Hypothalamus (tissue), 51 donors: ENCODE data around the gene PLVAP.

Source experiments
- DNase-seq, 51 donors: peaks; one replicate each; lab custom pipeline; 2025; lab: John Stamatoyannopoulos, UW

PLVAP gene

DNA sequence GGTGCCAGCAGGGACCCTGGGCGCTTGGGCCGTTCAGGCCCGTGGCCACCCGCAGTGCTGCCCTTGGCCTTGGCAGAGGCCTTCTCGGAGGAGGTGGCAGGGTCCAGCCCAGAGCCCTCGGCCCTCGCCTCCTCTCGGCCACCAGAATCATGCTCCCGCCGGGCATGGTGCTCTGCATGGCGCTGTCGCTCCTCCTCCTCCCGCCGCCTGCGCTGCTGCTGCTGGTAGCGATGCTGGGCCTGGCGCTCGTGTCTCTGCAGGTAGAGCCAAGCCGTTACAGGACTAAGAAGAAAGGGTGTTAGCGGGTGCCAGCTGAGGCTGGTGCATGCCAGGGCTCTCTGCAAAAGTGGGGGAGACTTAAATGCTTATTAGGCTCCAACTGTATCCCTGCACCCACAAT, 52.0 kb downstream of the PLVAP start:
- DNase-seq: peak in 2 of 51 donors; percentile 4 to 27

DNA sequence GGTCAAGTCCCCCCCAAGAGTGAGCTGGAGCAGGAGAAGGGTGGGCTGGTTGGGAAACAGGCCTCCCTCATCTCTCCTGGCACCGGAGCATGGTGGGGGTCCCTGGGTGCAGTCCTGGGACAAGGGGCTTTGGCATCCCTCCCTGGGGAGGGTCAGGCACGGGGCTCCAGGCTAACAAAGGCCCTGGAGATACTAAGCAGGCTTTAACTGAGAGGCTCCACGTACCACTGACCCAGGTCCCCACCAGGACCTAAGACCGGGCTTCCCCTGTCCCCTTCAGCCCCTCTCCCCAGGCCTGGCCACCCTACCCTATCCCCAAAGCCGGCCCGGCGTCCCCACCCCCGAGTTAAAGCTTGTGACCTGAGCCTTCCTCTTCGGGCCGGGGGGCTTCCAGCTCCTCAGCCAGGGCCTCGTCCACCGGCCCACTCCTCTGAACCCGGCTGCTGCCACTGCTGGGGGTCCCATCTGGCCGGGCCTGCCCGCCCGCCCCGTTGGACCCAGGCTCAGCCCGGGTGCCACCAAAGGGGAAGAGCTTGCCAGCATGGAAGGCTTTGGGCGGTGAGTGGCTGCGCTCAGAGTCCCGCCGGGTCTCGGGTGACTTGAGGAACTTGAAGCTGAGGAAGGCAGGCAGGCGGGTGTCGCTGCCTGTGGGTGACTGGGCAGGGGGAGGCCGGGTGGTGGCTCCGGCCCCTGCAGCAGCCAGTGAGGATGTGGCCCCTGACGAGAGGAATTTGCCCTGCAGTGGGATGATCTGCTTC, 52.6 kb downstream of the PLVAP start:
- no peak for DNase-seq

DNA sequence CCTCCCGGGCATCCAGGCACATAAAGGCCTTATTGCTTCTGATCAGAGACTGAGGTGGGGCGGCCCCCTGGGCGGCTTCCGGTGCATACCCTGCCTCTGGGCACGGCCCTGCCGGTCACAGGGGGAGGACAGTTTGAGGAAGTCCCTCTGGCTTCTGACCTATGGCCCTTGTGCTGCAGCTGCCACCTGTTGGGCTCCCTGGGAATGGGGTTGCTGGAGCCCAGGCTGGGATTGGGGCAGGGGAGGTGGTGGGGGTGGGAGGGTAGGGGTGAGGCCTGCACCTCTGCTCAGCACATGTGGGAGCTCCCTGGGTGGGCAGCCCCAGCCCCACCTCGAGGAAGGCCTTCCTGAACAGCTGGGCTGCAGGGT, 53.2 kb downstream of the PLVAP start:
- DNase-seq: no peak

DNA sequence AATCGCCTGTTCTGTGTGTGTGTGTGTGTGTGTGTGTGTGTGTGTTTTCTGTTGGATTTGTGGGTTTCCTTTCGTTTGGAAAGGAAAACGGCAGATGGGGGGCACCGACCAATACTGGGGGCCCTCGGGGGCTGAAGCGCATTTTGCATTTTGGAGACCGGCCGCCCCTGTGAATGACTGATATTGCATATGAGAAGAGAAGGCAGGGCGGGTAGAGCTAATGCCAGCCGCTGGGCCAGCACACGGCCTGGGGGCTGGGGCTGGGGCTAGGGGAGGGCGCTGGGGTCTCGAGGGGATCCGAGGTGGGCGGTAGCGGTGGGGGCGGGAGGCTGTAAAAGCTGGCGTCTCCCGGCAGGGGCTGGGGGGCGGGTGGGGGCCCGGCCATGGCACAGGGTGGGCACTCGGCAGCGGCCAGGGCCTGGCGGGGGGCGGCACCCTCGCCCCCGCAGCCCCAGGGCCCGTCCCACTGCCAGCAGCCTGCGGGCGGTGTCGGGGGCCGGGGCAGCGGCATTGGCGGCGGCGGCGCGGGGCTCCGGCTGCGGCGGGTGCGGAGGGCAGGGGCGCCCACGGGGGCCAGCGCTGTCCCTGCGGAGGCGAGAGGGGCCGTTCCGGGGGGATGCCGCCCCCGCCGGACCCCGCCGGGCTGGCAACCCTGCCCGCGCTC, 53.7 kb downstream of the PLVAP start:
- DNase-seq: no peak

DNA sequence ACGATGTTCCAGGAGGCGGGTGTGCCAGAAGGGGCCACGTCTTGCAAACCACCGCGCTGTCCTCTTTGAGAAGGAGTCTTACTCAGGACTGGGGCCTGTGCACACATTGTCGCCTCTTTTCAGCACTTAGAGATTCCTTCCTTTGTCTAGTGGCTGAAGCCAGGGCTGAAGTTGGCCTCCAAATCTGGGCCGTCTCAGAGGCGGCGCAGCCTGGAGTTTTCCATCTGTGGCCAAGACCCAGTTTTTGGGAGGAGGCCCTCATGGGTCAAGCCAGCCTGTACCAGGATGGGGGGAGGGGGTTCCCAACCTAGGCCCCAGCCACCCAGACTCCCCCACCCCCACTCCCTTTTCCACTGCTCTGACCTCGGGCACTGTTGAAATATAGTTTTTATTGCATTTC, 54.3 kb downstream of the PLVAP start:
- peak in 31 of 51 donors; percentile 8 to 75 (median 39) for DNase-seq

DNA sequence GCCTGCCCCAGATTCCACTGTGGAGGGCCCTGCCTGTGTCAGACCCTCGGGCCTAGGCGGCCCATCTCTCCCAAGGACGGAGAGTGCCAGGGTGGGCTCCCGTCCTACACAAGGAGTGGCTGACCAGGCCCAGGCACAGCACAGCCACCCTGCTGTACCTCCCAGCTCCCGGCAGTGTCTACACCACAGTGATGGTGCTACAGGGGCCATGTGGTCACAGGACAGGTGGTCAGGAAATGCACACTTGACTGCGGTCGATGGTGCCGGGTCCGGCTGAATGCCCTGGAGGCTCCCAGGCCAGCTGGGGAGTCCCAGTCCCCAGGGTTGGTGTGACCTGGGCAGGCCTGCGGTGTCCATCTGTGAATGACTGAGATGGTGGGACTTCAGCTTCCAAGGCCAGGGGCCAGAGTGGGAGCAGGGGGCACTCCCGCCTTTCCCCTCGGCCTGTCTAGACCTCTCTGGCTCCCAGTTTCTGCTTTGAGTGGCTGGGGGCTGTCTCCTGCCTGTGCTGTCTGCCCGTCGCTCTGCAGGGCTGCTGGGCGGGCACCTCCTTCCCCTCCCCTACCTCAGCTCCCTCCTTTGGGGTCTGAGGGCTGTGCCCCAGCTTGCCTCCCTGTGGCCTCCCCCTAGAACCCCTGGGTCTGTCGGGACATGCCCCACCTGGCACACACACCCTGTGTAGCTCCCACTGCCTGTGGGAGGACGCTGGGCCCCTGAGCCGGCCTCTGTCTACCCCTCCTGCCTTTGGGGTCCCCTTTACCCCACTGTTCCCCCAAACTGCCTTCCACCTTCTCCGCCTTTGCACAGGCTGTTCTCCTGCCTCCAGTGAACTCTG, 55.3 kb downstream of the PLVAP start:
- no peak for DNase-seq

DNA sequence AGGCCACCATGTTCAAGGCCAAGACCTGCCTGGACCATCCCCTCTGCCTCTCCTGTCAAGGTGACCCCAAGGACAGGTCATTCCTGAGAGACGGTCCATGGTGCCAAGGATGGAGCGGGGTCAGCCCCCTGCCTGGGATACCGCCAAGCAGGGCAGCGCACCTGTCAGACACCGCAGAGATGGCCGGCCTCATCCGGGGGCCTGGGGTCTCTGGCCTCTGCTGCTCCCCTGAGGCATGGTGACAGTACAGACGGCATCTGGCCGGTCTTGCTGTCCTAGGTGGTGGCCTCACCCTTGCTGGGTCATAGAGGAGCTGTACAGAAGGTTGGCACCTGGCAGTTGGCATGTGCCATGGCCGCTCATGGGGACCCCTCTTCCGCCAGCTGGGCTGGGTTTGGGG, 56.7 kb downstream of the PLVAP start:
- no peak for DNase-seq

DNA sequence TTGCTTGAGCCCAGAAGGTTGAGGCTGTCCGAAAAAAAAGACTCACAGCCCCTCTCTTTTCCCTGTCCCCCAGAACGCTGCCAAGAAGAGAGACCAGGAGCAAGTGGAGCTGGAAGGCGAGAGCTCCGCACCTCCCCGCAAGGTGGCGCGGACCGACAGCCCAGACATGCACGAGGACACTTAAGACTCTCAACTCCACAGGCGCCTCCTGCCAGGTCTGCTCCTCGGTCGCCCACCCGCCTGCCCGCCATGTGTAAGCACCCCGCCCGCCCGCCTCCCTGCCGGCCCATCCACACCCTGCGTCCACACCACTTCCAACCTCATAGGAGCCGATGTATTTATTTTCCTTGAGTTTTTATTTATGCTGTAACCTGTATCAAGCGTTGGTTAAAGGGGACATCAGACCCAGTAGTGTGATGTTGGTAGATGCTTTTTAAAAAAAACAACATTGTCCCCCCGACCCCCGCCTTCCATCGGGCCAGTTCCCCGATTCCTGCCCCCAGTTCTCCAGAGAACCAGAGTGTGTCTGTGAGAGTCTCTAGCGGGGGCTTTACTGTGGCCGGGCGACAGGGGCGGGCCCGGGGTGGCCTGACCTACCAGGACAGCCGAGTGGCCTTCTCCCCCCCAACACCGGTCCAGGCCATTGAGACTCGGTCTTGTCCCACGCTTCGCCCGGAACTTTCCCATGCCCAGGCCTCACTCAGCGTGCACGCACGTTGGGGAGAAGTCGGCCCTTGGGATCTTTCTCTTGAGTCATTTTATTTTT, 57.5 kb downstream of the PLVAP start:
- DNase-seq: no peak

DNA sequence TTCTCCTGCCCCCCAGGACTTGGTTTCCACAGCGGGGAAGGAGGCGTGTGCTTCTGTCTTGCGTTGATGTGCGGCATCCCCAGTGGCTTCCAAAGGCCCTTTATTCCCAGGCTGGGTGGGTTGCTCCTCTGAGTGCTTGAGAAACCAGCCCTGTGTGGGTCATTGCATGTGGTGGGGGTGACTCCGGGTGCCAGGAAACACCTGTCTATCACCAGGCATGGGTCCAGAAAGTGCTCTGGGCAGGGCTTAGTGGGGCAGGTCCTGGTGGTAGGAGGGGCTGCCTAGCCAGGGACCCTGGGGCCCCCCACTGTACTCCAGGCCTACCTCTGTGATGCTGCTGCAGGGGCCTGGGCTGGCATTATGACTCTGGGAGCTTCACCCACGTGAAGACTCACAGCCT, 58.2 kb downstream of the PLVAP start:
- DNase-seq: no peak

DNA sequence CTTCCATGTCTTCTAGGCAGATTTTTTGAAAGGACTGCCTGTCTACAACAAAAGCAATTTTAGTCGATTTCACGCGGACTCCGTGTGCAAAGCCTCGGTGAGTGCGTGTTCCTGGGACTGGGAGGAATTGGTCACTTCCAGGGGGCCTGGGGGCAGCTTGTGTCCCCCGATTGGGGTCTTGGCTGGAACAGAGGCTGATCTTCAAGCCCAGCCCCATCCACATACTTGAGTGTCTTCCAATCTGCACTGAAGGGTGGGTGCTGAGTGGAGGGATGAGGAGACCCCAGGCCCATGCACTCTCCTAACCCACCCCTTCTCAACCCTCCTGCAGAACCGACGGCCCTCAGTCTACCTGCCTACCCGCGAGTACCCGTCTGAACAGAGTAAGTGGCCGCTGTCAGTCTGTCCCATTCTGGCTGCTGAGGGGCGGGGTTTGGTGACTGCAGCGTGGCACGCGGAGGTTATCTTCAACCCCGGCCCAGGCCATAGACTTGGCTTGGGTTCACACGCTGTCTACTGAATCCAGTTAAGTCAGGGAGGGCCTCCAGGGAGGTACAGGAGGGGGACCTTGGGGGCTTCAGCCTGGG, 63.0 kb downstream of the PLVAP start:
- DNase-seq: no peak

DNA sequence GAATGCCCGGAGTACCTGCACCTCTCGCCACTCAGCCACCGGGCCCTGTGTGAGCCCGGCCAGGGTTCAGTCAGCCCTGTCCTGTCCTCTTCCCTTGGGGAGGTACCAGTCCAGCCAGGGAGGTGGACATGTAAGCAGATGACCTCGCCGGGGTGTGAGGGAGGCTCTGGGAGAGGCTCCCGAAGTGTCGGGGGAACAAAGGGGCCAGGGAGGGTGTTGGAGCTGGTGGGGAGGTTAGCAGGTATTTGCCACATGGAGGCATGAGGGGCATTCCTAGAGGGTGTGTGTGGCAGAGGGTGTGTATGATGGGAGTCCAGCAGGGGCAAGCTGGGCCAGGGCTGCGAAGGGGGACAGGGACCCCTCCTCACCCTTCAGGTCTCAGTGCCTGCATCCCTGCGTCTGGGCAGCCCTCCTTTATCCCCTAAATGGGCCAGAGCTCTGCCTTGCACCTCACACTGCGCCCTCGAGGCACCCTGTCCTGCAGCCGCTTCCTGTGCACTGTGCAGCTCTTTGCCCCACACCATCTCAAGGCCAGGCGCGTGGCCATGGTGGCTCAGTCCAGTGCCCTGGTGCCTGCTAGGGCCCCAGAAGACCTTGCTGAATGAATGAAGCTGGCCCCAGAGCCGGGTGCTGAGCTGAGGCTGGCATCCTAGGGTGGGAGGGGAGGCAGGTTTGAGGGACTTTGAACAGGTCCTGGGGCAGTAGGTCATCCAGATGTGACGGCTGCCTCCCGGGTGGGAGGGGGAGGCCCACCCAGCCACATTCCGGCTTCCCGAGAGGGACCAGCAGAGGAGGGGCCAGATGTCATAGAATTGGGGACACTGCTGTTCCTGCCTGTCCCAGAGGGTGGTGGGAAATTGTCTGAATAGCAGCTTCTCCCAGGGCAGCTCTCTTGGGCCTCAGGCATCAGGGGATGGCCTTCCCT, 64.7 kb downstream of the PLVAP start:
- DNase-seq: no peak

DNA sequence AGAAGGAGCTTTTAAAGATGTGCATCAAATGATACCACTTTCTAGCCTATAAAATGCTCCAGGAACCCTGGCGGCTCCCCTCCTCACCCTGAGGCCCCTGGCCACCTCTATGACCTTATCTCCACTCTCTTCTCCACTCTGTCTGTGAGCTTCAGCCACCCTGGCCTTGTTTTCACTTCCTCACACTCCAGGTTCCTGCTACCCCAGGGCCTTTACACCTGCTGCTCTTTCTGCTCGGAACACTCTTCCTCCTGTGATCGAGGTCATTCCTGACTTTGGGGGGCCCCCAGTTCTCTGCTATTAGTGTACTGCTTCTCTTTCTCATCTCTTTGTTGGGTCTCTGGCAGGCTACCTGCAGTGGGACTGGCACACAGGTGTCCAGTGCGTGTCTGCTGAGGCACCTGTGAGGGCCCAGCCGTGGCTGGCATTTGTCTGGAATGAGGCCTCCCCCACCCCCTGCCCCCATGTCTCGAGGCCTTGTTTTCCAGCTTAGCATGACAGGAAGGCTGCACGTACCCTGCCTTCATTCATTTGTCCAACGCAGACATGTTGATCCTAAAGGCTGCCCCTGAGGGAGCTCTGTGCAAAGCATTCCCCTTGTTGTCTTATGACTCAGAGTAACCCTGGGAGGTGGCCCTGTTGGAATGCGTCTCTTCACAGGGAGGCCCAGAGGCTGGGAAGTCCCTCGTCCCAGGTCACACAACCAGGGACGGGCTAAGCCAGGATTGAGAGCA, 65.5 kb downstream of the PLVAP start:
- DNase-seq: no peak

DNA sequence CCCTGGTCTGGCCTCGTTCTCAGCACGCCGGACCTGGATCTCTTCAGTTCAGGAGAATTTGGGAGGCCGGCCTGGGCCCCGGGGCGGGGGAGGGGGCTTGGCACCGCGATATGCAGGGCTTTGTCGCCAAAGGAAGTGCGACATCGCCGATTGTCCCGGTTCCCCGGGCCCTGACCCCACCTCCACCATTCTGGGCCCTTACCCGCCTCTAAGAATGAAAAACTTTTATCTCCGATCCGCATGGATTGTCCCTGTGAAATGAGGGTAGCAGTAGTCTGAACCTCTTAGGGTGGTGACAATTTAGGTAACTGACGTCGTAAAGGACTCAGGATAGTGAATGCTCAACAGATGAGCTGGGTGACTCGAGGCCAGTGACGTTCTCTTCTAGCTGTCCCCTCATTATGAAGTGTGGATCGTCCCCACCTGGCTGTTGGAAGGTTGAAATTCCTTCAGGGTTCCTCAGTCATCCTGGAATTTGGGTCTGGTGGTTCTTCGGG, 67.1 kb downstream of the PLVAP start:
- no peak for DNase-seq

DNA sequence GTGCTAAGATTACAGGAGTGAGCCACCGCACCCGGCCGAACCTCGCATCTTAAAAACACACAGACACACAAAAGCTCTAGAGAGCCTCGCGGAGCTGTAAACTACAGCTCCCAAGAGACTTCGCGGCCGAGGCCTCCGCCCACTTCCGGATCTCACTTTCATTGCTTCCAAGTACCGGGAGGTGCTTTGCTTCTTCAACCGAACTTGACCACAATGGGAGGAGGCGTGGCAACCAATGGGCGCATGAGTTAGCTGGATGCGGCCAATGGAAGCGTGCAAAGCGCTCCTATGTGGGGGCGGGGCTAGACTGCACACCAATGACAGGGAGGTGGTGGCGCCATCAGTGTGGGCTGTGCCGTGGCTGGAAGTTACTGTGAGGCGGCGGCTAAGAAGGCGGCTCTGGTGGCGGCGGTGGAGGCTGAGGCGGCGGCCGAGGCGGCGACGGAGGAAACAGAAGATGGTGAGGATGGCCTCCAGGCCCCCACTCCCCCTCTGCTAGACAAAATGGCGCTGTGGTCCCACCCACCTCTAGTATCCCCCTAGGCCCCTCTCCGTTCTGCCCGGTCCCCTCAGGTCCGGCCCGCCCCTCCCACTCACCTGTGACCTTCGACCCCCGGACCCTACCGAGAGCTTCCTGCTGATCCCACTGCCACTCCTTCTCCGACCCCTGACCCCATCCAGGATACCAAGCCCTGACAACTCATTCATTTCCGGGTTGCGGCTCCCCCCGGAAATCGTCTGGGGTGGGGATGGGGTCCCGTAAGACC, 67.8 kb downstream of the PLVAP start, which contains the start of gene DDA1:
Gene DDA1 (plus strand): TSS at position 366 of the 767 bp plus-strand sequence. CDS start 92 bp downstream, at position 458.
- peak; percentile 72 to 100 (median 98) for DNase-seq

DNA sequence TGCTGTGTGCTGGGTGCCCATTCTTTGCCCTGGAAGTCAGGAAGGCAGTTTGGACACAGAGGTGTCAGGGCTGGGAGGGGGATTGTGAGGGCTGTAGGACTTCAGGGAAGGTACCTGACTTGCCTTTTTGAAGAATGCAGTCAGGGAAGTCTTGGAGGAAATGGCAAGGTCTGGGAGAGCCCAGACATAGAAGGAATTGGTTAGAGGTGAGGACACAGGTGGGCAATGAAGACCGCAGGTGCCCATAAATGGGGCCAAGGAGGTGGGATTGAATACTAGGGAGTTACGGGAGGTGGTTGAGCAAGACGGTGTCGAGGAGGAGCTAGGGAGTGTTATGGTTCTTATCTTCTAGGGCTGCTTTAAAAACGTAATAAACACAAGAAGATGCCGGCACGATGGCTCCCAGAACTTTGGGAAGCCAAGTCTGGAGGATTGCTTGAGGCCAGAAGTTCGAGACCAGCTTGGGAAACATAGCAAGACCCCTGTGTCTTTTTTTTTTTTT, 69.2 kb downstream of the PLVAP start:
- DNase-seq: no peak

DNA sequence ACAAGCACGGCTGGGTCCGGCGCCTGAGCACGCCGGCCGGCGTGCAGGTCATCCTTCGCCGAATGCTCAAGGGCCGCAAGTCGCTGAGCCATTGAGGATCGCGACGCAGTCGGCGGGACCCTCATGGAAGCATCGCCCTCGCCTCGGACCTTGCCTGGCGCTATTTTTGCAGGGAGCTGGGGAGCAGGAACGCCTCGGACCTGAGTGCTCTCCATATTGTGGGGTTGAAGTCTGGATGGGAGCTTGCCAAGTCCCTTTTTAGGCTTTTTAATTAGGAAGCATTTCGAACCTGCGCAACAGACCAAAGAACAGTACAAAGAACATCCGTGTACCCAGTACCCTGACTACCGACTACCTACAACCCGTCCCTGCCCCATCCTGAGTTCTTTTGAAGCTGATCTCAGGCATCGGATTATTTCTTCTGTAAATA, 70.8 kb downstream of the PLVAP start:
- DNase-seq: peak in 1 of 51 donors; percentile 32
